K562 (cell line): ENCODE results near the gene CFAP298. TPM values are rescaled to one million over a fixed set of nuclear protein-coding genes. Genes with fewer than 3 reads are reported as not detected.

ENCODE experiments used
- ATAC-seq: fragments of 200-7000 bp; cut with Tn5 transposase; 3 replicates; pipeline ENCODE4 v1.9.1; 2020; ENCODE audit warnings: moderate library complexity
- BruUV-seq: library from RNA; stranded (reverse); fragments of 400-500 nt; replicated peaks from 2 replicates; lab custom pipeline; 2021; lab: Mats Ljungman, UMichigan
- CTCF ChIA-PET: fragments of 300-600 bp; formaldehyde crosslinking; extraction: SDS; loops from one replicate; lab custom pipeline; 2021; ENCODE audit warnings: low intra/inter-chr PET ratio; lab: Yijun Ruan, JAX
- POLR2A ChIA-PET: fragments of 300-600, 350-650 bp; sonication (Branson Sonifier 250); formaldehyde crosslinking; extraction: SDS; loops from one replicate; lab custom pipeline; 2021; ENCODE audit warnings: antibody characterized with exemption, inconsistent platforms; lab: Yijun Ruan, JAX
- DNase-seq, 4 experiments: peaks; one replicate each; pipeline versions ENCODE4 v3.0.0 to v3.0.0-alpha.2; 2011 to 2018; ENCODE audit warnings: low spot score in 3 of 4, mixed read lengths in 3 of 4; ENCODE audit errors: extremely low read depth in 1 of 4
- FAIRE-seq: peaks from 2 replicates; lab custom pipeline; 2011; peaks lifted over from hg19 to GRCh38; lab: Jason Lieb, UNC
- H2AFZ ChIP-seq: 2 replicates; pipeline ENCODE4 v1.6.0; 2011; ENCODE audit warnings: low read depth, low read length, control low read depth, inconsistent platforms
- H3K27ac ChIP-seq: fragments of 200-600 bp; 3 replicates; pipeline ENCODE4 v1.8.0; 2011; ENCODE audit warnings: low read depth, mild to moderate bottlenecking, control low read depth, inconsistent platforms, low read length, moderate library complexity, mixed read lengths; ENCODE audit errors: extremely low read depth
- H3K27me3 ChIP-seq, 2 experiments: fragments of 300-600 bp in 1 of 2; 2 replicates in 1 of 2; 3 replicates in 1 of 2; pipeline versions ENCODE4 v1.6.0 to v1.8.0; 2011; ENCODE audit warnings: inconsistent platforms in 2 of 2, low read length in 2 of 2, mild to moderate bottlenecking in 1 of 2, mixed read lengths in 1 of 2, moderate library complexity in 1 of 2; ENCODE audit not compliant: control insufficient read depth in 2 of 2, insufficient read depth in 2 of 2
- H3K36me3 ChIP-seq: fragments of 300-600 bp; 3 replicates; pipeline ENCODE4 v1.8.0; 2011; ENCODE audit warnings: mild to moderate bottlenecking, low read length, inconsistent platforms; ENCODE audit not compliant: control insufficient read depth, insufficient read depth
- H3K4me1 ChIP-seq, 2 experiments: fragments of 200-600 bp in 1 of 2; replicated peaks in 1 of 2; 2 replicates in 1 of 2; 3 replicates in 1 of 2; pipeline versions ENCODE4 v1.5.1 to v1.8.0; 2011; ENCODE audit warnings: inconsistent platforms in 2 of 2, low read length in 2 of 2, mild to moderate bottlenecking in 1 of 2, mixed read lengths in 1 of 2, moderate library complexity in 1 of 2; ENCODE audit not compliant: control insufficient read depth in 2 of 2, insufficient read depth in 2 of 2
- H3K4me2 ChIP-seq: 2 replicates; pipeline ENCODE4 v1.6.1; 2011; ENCODE audit warnings: low read length, control low read depth, inconsistent platforms, mixed read lengths; ENCODE audit not compliant: insufficient read depth
- H3K4me3 ChIP-seq: fragments of 200-600 bp; sonication (generic), shearing (Covaris generic); 2 replicates; pipeline ENCODE4 v1.5.1; 2016; ENCODE audit warnings: control low read depth, inconsistent platforms
- H3K79me2 ChIP-seq: fragments of 200-600 bp; 3 replicates; pipeline ENCODE4 v1.8.0; 2011; ENCODE audit warnings: low read length, inconsistent platforms; ENCODE audit not compliant: control insufficient read depth, insufficient read depth
- H3K9ac ChIP-seq, 2 experiments: 2 replicates each; pipeline versions ENCODE4 v1.6.0 to v1.6.1; 2011; ENCODE audit warnings: low read depth in 2 of 2, low read length in 2 of 2, control low read depth in 1 of 2, inconsistent platforms in 1 of 2, mild to moderate bottlenecking in 1 of 2, mixed read lengths in 1 of 2; ENCODE audit not compliant: insufficient read depth in 1 of 2
- H3K9me1 ChIP-seq: one replicate; pipeline ENCODE4 v1.6.0; 2011; ENCODE audit warnings: inconsistent platforms, mild to moderate bottlenecking, low read length, moderate library complexity; ENCODE audit not compliant: control insufficient read depth, insufficient read depth
- H3K9me3 ChIP-seq: replicated peaks from 2 replicates; pipeline ENCODE4 v1.5.1; 2011; ENCODE audit warnings: low read depth, low read length, inconsistent platforms; ENCODE audit not compliant: control insufficient read depth, insufficient read depth
- H4K20me1 ChIP-seq: replicated peaks from 2 replicates; pipeline ENCODE4 v1.6.1; 2011; ENCODE audit warnings: low read length, inconsistent platforms, mixed read lengths; ENCODE audit not compliant: control insufficient read depth, insufficient read depth
- BMI1 ChIP-seq: fragments of 150-350 bp; IDR thresholded peaks from 2 replicates; pipeline ENCODE4 v1.6.1; 2014; ENCODE audit warnings: low read length
- DIDO1 ChIP-seq: fragments of 450-650 bp; IDR thresholded peaks from 2 replicates; pipeline ENCODE4 v1.6.1; 2016; ENCODE audit warnings: low read depth, missing biosample characterization, missing genetic modification characterization
- DPF2 ChIP-seq: fragments of 450-650 bp; IDR thresholded peaks from 2 replicates; pipeline ENCODE4 v1.6.1; 2016
- HDAC8 ChIP-seq: fragments of 450-650 bp; IDR thresholded peaks from 2 replicates; pipeline ENCODE4 v1.6.1; 2016; ENCODE audit warnings: mild to moderate bottlenecking, missing genetic modification characterization, moderate library complexity, missing compliant biosample characterization
- HMGN3 ChIP-seq: IDR thresholded peaks from 2 replicates; pipeline ENCODE4 v1.6.1; 2011; ENCODE audit warnings: borderline replicate concordance, low read depth, mild to moderate bottlenecking, mixed read lengths, low read length; ENCODE audit not compliant: insufficient read length; ENCODE audit errors: extremely low read depth
- JUNB ChIP-seq: fragments of 450-650 bp; formaldehyde crosslinking; conservative IDR thresholded peaks from 2 replicates; pipeline ENCODE4 v1.4.0; 2020; ENCODE audit warnings: mild to moderate bottlenecking
- PHF21A ChIP-seq: fragments of 450-650 bp; IDR thresholded peaks from 2 replicates; pipeline ENCODE4 v1.6.1; 2017; ENCODE audit warnings: low read depth, borderline replicate concordance
- WGBS: fragments of 100-300 bp; shearing (Covaris generic); methylation state at CpG from one replicate; pipeline ENCODE4 v1.1.6; 2016; ENCODE audit warnings: low coverage, mixed read lengths; ENCODE audit not compliant: insufficient coverage; ENCODE audit errors: missing lambda C conversion rate; 5-methylcytosine and 5-hydroxymethylcytosine counted together
- in situ Hi-C: fragments of 300-500 bp; cut with MboI; formaldehyde crosslinking; loops from 4 replicates; pipeline ENCODE4 v1.15.0; 2018; ENCODE audit warnings: inconsistent platforms, mixed read lengths
- intact Hi-C: fragments of 100-400 bp; cut with micrococcal nuclease; formaldehyde crosslinking; loops from 2 replicates; pipeline ENCODE4 v1.14.2; 2022
- polyA plus RNA-seq, 8 experiments: library from polyadenylated mRNA; depleted of rRNA in 4 of 8; stranded (reverse) in 5 of 8; unstranded in 3 of 8; fragments of >200 nt; fragmentation: Nextera tagmentation in 2 of 8; fragmentation: Illumina TruSeq in 1 of 8; extraction: Ambion mirVana in 2 of 8; extraction: Trizol in 1 of 8; gene quantifications; 2 replicates each; pipeline versions ENCODE4 v1.2.1 to v1.2.3, GENCODE V29; 2011 to 2014; ENCODE audit warnings: inconsistent platforms in 1 of 8, missing spikeins in 1 of 8
- total RNA-seq, 7 experiments: library from RNA; depleted of rRNA in 6 of 7; stranded (reverse); fragments of >200 nt in 6 of 7; fragmentation: Illumina TruSeq in 2 of 7; extraction: Trizol in 2 of 7; gene quantifications; 2 replicates each; pipeline versions ENCODE4 v1.2.1 to v1.2.3, GENCODE V29; 2011 to 2021; ENCODE audit warnings: low replicate concordance in 1 of 7
- TF ChIP-seq, protein P1 (sequence below): fragments of 450-650 bp; formaldehyde crosslinking; IDR thresholded peaks from 2 replicates; pipeline ENCODE4 v1.4.0; 2020; ENCODE audit warnings: mild to moderate bottlenecking

CFAP298 gene
- total and polyA plus RNA-seq, 9 of the 15 experiments (the other 6 are each of a cell fraction or from before 2014, with no cell fraction given) = 31.4 to 178 (median 89.7) TPM

DNA sequence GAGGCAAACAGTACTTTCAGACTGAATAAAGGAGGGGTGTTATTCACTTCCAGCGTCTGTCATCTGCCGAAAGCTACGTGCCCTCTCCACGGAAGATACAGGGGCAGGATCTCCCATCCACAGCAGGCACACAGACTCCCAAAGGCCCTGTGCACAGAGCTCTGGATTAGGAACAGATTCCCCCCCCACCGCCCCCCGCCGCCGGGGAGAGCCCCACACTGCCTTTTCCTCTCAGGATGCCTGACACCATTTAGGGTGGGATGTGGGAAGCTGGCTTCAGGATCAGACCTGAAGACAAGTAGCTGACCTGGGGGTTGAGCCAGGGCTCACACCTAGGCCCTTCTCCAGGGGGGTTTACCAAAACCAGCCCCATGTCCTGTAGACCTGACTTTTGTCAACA, 18.5 kb downstream of the CFAP298 start:
- FAIRE-seq = no peak

More for the DNA sequence above, 18.5 kb downstream of the CFAP298 start:
- no peak overlapping the region for H3K27ac ChIP-seq
- POLR2A ChIA-PET = interaction anchor here (0.6 to 1.1 kb wide), 2 partner anchors 87 to 339 kb away, joined by 3 read pairs; no protein-coding TSS in a partner anchor
- CTCF ChIA-PET = no interaction called here
- DNase-seq (no peak), ATAC-seq (no peak)
- H3K4me3 ChIP-seq = no peak overlapping the region
- H2AFZ ChIP-seq = no peak overlapping the region
- intact Hi-C loops (no loop called here), in situ Hi-C loops (no loop called here)
- no peaks in the 10 kb centered on the region for H3K27me3 ChIP-seq
- H3K36me3 ChIP-seq = 0 out of 3 replicates have a peak, but pooled peaks cover under 1% of the 10 kb centered on the region
- H4K20me1 ChIP-seq = no peaks in the 10 kb centered on the region
- WGBS = 60% methylated on average over 3 of the region's 8 CpGs
- H3K4me1 ChIP-seq = no peaks in the 10 kb centered on the region
- TF ChIP-seq HMGN3 (no peak), DIDO1 (tag) (no peak), DPF2 (no peak), PHF21A (no peak), BMI1 (no peak), JUNB (no peak), HDAC8 (tag) (no peak)
- TF ChIP-seq, protein P1, sequence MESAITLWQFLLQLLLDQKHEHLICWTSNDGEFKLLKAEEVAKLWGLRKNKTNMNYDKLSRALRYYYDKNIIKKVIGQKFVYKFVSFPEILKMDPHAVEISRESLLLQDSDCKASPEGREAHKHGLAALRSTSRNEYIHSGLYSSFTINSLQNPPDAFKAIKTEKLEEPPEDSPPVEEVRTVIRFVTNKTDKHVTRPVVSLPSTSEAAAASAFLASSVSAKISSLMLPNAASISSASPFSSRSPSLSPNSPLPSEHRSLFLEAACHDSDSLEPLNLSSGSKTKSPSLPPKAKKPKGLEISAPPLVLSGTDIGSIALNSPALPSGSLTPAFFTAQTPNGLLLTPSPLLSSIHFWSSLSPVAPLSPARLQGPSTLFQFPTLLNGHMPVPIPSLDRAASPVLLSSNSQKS (CRISPR knock-in tag) = no peak
- H3K9ac ChIP-seq = no peak overlapping the region
- no peaks in the 10 kb centered on the region for H3K79me2 ChIP-seq
- BruUV-seq = no TSS peak
- no peaks in the 10 kb centered on the region for H3K9me1 ChIP-seq
- no peak overlapping the region for H3K4me2 ChIP-seq
- H3K9me3 ChIP-seq = no peaks in the 10 kb centered on the region
